ENCODE results near the gene ARIH2.

ARIH2 gene

GRCh38 chr3:49030321-49030720 lies 111.7 kb downstream of the ARIH2 start:
- no peak for TF ChIP-seq CTCF (IDR thresholded peaks at IDR 0.05)

- no peak for TF ChIP-seq CTCF (IDR thresholded peaks at IDR 0.05)
These were observed 114.1 kb downstream of the ARIH2 start for GRCh38 chr3:49032646-49033304.

- TF ChIP-seq CTCF (IDR thresholded peaks at IDR 0.05) = no peak
These were observed 116.0 kb downstream of the ARIH2 start for GRCh38 chr3:49034650-49035049.

GRCh38 chr3:49035281-49035680 lies 116.6 kb downstream of the ARIH2 start:
- no peak for TF ChIP-seq CTCF (IDR thresholded peaks at IDR 0.05)

Data from LNCAP (cell line).